AG04450 (cell line): ENCODE measurements around the gene DRAM2. TPM values are rescaled to one million over a fixed set of nuclear protein-coding genes. Genes with fewer than 3 reads are reported as not detected.
"Not testable (repeated sequence)": the region's sequence is repeated elsewhere in the genome, so short reads cannot be mapped to it uniquely, and the experiment has no call there.

Experiments used
- CTCF ChIA-PET: fragments of 300-600, 350-600 bp; formaldehyde crosslinking; extraction: SDS; loops from one replicate; lab custom pipeline; 2022; ENCODE audit warnings: antibody characterized with exemption, inconsistent platforms; lab: Charles Lee
- POLR2A ChIA-PET: fragments of 350-600 bp; formaldehyde crosslinking; extraction: SDS; loops from one replicate; lab custom pipeline; 2021; ENCODE audit warnings: antibody characterized with exemption, inconsistent platforms; lab: Yijun Ruan, JAX
- DNase-seq: peaks from one replicate; pipeline ENCODE4 v3.0.0-alpha.2; 2011; ENCODE audit warnings: low read depth, low spot score
- H3K27ac ChIP-seq: one replicate; pipeline ENCODE4 v1.5.1; 2012; ENCODE audit warnings: low read depth, low read length, control low read depth
- H3K27me3 ChIP-seq: one replicate; pipeline ENCODE4 v1.6.0; 2012; ENCODE audit warnings: low read length; ENCODE audit not compliant: control insufficient read depth, insufficient read depth
- H3K4me3 ChIP-seq: 2 replicates; pipeline ENCODE4 v1.5.1; 2011; ENCODE audit warnings: mild to moderate bottlenecking, low read depth, low read length, control low read depth
- H3K9me3 ChIP-seq: 2 replicates; pipeline ENCODE4 v1.5.1; 2012; ENCODE audit warnings: low read length; ENCODE audit not compliant: control insufficient read depth, insufficient read depth
- CTCF ChIP-seq: IDR thresholded peaks from 2 replicates; pipeline ENCODE4 v1.5.1; 2011; ENCODE audit warnings: low read depth, low read length, control low read depth, inconsistent platforms
- polyA plus RNA-seq: library from polyadenylated mRNA; depleted of rRNA; stranded (reverse); fragments of >200 nt; gene quantifications from 2 replicates; pipeline ENCODE4 v1.2.3, GENCODE V29; 2011

The DRAM2 gene
- polyA plus RNA-seq, 1 experiment: 86.5 TPM

GRCh38 chr1:111101854-111102642 lies 37.8 kb downstream of the DRAM2 start:
- Histone ChIP-seq H3K4me3 (no peak overlapping the region), H3K27me3 (no peaks in the 10 kb centered on the region), H3K9me3 (peaks cover 12% of the 10 kb centered on the region), H3K27ac (no peak overlapping the region)
- CTCF ChIA-PET: interaction anchor here (1.9 kb wide), 1 partner anchor 72 kb away, joined by 8 read pairs; no protein-coding TSS in a partner anchor
- POLR2A ChIA-PET: no interaction called here
- no peak for DNase-seq
- no peak for TF ChIP-seq CTCF

- Histone ChIP-seq H3K27me3 (no peaks in the 10 kb centered on the region), H3K4me3 (no peak overlapping the region), H3K27ac (no peak overlapping the region), H3K9me3 (peaks cover 12% of the 10 kb centered on the region)
- ChIA-PET CTCF (interaction anchor here (1.8 kb wide), 1 partner anchor 69 kb away, joined by 5 read pairs; no protein-coding TSS in a partner anchor), POLR2A (no interaction called here)
- no peak for TF ChIP-seq CTCF
- no peak for DNase-seq
Observed at GRCh38 chr1:111099289-111099688, 40.6 kb downstream of the DRAM2 start.

GRCh38 chr1:111097356-111098099 lies 42.4 kb downstream of the DRAM2 start:
- H3K27ac ChIP-seq: no peak overlapping the region
- no peak overlapping the region for H3K4me3 ChIP-seq
- H3K9me3 ChIP-seq: peaks cover 12% of the 10 kb centered on the region
- CTCF ChIA-PET: interaction anchor here (1.8 kb wide), 1 partner anchor 67 kb away, joined by 5 read pairs; no protein-coding TSS in a partner anchor
- DNase-seq: no peak
- no peaks in the 10 kb centered on the region for H3K27me3 ChIP-seq
- no peak for TF ChIP-seq CTCF
- POLR2A ChIA-PET: interaction anchor here (0.6 kb wide), 1 partner anchor 11 kb away, joined by 3 read pairs; no protein-coding TSS in a partner anchor

- H3K27ac ChIP-seq, CTCF ChIA-PET, H3K9me3 ChIP-seq, POLR2A ChIA-PET, H3K4me3 ChIP-seq, H3K27me3 ChIP-seq, DNase-seq: not testable (repeated sequence)
Observed at GRCh38 chr1:111095421-111095820, 44.5 kb downstream of the DRAM2 start.

- ChIA-PET POLR2A (no interaction called here), CTCF (no interaction called here)
- H3K9me3 ChIP-seq: no peaks in the 10 kb centered on the region
- H3K27me3 ChIP-seq: peaks cover 3% of the 10 kb centered on the region
- H3K4me3 ChIP-seq: no peak overlapping the region
- no peak for TF ChIP-seq CTCF
- H3K27ac ChIP-seq: no peak overlapping the region
- no peak for DNase-seq
Observed at GRCh38 chr1:111089638-111090037, 50.3 kb downstream of the DRAM2 start.
